GOT3 (cell line): ENCODE results near the gene MAST1.
"Not testable (repeated sequence)": the region's sequence is repeated elsewhere in the genome, so short reads cannot be mapped to it uniquely, and the experiment has no call there.

ENCODE experiments used
- DNase-seq: peaks from one replicate; lab custom pipeline; 2025; ENCODE audit warnings: mixed read lengths; lab: John Stamatoyannopoulos, UW

MAST1 gene

DNA sequence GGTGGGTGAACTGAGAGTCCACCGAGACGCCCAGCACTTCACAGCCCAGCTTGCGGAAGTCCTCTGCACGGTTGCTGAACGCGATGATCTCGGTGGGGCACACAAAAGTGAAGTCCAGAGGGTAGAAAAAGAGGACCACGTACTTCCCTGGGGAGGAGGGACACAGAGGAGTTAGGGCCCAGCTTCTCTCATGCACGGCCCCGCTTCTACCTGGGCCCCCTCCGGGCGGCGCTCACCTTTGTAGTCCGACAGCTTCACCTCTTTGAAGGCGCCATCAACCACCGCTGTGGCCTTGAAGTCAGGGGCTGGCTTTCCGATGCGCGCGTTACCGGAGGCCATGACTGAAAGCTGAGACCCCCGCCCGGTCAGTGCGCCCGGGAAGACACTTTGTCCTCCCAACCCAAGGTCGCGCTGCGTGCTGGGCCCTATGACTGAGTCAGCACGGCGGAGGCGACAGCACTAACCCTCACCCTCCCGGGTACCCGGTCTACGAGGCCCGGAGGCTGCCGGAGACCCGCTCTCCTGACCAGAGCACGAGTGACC is 37.3 kb upstream of the MAST1 start:
- no peak for DNase-seq

DNA sequence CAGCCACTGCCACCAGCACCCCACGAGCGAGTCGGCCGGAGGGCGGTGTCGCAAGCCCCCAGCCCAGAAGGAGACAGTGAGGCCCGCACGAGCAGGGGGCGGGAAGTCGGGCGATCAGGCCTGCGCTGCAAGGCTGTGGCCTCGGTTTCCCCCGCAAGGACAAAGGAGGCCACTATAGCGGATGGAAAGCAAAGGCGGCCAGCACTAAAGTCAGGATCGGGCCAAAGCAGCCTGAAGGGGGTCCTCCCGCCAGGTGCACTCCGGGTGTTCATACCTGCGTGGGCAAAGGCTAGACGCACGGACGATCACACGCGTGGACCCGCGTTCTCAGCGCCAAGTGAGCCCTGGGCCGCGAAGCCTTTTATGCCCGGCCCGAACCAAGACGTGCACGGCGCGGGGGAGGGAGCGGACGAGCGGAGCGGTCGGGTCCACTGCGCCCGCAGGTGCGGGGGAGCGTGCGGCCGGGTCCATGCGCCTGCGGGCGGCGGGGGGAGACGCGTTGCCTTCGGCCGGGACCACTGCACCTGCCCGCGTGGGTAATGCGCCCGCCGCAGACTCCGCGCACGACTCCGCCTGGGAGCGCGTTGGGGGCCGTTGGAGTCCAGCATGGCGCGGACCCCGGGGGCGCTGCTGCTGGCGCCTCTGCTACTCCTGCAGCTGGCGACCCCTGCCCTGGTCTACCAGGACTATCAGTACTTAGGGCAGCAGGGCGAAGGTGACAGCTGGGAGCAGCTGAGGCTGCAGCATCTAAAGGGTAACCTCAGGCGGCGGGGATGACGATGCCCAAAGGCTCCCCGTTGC is 36.6 kb upstream of the MAST1 start, which contains the start of the genes PRDX2 and THSD8:
Gene PRDX2, minus strand, starts transcription at position 335 of the 801 bp plus-strand sequence. CDS start 539 bp downstream, outside the sequence.
Gene THSD8, plus strand, starts transcription at position 604 of the 801 bp plus-strand sequence. Its CDS starts 3 bp downstream, at position 607.
- peak; percentile 42 for DNase-seq

DNA sequence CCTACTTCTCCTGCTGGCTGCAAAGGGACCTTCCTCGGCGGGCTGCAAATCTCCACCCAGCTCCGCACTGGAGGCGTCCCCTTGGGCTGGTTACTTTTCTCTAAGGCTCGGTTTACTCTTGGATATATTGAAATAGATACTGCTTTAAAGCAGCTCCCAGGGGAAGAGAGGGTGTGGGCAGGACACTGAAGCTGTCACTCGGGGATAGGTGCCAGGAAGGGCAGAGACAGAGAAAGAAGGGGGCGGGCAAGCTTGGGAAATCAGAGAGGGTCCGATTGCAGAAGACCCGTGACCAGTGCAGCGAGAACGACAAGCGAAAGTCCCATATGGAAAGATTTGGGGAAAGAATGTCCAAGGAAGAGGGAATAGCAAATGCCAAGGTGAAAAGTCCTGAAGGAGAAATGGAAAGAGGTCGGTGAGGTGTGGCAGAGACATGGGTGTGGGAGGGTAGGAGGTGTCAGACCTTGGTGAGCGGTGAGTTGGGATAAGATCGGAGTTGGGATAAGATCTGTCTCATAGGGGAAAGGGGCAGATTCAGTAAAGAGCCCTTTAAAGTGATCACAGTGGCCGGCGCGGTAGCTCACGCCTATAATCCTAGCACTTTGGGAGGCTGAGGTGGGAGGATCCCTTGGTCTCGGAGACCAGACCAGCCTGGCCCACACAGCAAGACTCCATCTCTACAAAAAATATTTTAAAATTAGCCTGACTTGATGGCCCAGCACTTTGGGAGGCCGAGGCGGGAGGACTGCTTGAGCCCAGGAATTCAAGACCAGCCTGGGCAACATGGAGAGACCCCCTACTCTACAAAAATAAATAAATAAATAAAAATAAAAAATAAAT is 35.8 kb upstream of the MAST1 start:
- DNase-seq = no peak

DNA sequence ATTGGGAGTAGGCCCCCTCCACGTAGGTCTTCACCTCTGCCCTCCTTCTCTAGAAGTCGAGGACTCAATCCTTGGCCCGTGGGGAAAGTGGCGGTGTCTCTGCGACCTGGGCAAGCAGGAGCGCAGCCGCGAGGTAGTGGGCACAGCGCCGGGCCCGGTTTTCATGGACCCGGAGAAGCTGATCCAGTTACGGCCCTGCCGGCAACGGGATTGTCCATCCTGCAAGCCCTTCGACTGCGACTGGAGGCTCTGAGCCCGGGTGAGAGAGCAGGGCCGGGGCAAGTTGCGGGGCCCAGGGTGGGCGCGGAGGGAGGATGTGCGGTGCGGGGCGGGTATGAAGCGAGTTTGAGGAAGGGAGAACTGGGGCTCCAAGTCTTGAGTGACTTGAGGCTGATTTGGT is 34.3 kb upstream of the MAST1 start:
- no peak for DNase-seq

DNA sequence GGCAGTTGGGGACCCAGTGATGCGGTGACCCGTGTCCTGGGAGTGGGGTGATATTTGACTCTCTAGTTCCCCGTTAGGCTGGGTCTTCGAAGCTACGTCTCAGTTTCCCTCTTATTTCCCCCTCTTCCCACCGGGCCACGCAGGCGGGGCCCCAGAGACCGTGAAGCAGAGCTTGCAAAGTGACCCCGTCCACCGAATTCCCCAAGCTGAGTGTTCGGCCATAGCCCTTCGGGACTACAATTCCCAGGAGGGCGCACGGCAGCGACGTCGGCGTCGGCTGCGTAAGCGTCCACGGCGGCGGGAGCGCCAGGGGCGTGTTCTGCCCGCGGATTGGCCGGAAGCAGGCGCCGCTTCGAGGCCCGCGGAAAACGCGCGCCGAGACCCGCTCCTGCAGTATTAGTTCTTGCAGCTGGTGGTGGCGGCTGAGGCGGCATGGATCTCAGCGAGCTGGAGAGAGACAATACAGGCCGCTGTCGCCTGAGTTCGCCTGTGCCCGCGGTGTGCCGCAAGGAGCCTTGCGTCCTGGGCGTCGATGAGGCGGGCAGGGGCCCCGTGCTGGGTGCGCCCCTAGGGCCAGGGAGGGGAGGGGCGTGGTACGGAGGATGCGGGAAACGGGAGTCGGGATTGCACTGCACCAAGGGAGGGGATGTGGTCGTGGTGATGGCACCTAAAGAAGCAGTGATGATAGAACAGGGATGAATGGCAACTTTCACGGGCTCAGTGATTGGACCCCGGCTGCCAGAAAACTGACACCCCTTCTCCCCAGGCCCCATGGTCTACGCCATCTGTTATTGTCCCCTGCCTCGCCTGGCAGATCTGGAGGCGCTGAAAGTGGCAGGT is 31.9 kb upstream of the MAST1 start, which contains the start of gene RNASEH2A:
Gene RNASEH2A, plus strand, starts transcription at position 343 of the 840 bp plus-strand sequence. Its CDS starts 90 bp downstream, at position 433.
- peak; percentile 67 for DNase-seq

DNA sequence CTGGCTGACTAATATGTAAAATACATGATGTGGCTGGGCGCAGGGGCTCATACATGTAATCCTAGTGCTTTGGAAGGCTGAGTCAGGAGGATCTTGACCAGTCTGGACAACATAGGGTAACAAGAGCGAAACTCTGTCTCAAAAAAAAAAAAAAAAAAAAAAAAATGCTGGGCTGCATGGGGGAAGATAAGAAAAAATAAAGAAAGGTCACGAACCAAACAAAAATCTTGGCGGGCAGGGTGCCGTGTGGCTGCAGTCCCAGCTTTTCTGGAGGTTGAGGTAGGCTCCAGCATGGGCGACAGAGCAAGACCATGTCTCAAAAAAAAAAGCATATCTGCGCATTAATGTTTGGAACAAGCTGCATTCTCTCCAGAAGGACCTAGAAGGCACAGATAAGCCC is 23.2 kb upstream of the MAST1 start:
- DNase-seq = no peak

DNA sequence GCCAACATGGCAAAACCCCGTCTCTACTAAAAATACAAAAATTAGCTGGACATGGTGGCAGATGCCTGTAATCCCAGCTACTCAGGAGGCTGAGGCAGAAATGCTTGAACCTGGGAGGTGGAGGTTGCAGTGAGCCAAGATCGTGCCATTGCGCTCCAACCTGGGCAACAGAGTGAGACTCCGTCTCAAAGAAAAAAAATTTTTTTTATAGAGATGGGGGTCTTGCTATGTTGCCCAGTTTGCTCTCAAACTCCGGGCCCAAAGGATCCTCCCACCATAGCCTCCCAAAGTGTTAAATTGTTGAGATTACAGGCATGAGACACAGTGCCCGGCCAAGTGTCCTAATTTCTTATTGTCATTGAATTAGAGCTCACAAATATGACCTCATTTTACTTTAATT is 21.1 kb upstream of the MAST1 start:
- DNase-seq = not testable (repeated sequence)

DNA sequence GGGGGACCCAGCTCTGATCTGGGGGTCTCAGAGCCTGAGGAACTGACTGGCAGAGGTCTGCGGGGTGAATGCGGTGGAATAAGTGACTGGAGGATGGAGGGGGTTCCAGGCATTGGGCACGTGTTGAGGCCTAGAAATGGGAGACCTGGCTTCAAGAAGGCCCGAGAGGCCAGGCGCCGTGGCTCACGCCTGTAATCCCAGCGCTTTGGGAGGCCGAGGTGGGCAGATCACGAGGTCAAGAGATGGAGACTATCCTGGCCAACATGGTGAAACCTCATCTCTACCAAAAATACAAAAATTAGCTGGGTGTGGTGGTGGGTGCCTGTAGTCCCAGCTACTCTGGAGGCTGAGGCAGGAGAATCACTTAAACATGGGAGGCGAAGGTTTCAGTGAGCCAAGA is 20.5 kb upstream of the MAST1 start:
- not testable (repeated sequence) for DNase-seq

DNA sequence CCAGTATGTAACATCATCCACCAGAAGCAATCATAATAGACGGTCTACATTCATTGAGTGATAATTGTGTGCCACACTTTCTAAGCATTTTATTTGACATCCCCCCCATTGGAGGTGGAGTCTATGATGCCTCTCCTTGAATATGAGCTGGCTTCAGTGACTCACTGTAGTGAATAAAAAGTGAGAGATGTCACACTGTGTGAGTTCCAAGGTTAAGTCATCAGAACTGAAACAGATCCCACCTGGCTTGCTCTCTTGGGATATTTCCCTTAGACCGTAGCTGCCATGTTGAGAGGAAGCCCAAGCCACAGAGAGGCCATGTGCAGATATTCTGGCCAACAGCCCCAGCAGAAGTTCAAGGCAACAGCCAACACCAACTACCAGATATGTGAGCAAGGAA is 16.6 kb upstream of the MAST1 start:
- DNase-seq = no peak

DNA sequence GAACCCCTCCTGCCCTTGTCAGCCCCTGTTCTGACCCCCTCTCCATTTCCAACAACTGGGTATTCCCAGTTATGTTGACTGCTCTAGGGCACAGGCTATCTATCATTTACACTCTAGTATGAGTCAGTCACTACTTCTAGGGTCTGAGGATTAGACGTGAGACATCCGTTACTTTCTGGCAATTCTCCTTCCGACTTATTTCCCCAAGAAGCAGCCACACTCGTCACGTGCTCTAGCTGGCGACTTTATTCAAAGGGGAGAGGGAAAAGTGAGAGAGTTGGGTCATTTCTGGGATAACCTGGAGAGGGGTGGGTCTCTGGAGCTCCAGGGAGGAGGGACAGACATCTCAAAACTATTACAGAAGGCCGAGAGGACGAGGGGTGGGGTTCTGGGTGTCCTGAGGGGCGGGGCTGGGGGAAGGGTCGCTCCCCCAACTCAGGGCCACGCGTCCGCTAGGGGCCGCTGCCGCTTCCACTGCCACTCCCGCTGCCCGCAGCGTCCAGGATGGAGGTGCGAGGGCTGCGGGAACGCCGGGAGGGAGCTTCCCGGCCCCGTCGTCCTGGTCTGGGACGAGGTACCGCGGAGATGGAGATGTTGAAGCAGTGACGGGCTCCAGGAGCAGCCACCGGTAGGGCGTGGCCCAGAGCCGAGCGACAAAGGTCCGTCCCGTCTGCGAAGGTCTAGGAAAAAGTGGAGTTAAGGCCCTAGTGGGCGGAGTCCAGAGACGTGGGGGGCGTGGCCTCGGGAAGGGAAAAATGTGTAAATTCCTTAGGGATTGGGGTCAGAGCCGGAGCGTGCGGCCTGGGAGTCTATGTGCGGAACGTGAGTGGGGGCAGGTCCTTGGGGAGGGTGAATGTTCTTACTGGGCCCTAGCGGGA is 12.8 kb upstream of the MAST1 start:
- DNase-seq = no peak

DNA sequence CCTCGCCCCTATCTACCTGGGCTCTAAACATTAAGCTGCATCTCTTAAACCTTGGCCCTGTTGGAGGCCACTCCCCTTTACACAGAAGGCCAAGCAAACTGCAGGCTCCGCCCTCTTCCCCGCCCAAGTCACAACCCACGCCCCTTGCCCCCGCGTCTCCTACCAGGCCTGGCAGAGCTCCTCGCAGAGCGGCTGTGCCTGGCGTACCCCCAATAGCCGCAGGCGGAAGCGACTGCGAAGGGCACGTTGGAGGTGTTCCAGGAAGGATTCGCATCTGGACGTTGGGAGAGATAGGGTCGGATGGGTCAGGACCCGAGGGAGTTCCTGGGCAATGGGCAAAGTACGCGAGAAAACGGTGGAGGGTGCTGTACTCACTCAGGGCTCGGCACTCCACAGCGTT is 9.8 kb upstream of the MAST1 start:
- no peak for DNase-seq

DNA sequence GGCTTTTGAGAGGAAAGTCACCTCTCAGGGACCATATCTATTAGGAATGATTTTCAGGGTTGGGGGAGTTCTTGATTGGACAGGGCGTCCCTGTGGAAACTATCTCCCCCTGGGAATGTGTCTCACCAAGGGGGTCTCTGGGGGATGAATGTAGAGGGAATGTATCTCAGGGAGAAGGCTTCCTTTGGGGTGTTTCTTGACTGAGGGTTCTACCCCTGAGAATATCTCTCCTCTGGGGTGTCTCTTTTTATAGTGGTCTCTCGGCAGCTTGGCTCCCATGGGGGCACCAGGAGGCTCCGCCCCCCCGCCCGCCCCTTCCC is 4.9 kb upstream of the MAST1 start:
- no peak for DNase-seq

DNA sequence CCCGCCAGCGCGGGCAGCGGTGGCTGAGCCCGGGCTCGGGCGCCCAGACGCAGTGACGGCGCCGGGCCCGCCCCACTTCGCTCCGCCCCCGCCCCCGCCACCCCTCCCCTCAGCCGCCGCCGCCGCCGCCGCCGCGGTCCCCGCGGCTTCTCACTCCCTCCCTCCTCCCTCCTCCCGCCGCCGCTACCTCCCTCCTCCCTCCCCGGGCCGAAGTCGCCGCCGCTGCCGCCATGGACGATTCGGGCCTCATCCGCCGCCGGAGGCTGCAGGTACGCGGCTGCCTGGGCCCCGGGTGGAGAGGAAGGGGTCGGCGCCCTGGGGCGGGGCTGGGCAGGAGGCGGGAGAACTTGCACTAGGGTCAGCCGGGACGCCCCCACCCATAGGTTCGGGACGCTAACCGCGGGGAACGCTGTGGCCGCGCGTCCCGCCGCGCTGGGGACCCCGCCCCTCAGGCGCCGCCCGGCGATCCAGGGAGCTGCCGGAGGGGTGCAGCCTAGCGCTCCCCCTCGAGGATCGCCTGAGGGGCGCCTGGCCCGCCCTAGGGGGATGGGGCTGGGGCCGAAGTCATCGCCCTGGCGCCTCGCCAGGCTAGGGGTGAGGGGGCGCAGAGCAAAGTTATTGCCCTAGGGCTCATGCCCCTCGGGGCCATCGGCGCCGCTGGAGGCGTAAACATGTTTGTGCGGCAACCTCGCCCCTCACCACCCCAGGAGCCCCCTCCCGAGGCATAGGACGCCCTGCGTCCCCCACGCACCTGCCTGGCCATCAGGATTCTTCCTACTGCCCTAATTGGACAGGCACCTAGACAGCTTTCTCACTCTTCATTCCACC is 4.4 kb upstream of the MAST1 start:
- DNase-seq = no peak

DNA sequence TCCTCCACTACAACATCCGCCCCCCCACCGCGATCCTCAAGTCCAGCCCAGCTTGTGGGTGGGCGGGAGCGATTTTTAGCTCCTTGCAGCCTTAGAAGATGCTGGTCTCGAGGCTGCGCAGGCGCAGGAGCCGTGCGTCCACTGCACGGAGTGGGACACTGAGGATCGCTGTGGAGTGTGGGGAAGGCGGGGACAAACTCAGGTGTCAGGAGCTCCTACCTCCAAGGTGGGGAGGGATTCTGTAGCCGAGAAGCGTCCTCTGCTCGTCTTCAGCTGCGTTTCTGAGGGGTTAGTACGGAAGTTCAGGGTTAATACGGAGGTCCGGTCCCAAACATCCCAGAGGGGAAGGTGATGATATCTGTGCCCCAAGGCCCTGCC is 3.8 kb upstream of the MAST1 start, which contains the start of gene RTBDN:
Gene RTBDN, minus strand, starts transcription at position 14 of the 378 bp plus-strand sequence. CDS start 4,600 bp downstream, outside the sequence.
- DNase-seq = no peak

DNA sequence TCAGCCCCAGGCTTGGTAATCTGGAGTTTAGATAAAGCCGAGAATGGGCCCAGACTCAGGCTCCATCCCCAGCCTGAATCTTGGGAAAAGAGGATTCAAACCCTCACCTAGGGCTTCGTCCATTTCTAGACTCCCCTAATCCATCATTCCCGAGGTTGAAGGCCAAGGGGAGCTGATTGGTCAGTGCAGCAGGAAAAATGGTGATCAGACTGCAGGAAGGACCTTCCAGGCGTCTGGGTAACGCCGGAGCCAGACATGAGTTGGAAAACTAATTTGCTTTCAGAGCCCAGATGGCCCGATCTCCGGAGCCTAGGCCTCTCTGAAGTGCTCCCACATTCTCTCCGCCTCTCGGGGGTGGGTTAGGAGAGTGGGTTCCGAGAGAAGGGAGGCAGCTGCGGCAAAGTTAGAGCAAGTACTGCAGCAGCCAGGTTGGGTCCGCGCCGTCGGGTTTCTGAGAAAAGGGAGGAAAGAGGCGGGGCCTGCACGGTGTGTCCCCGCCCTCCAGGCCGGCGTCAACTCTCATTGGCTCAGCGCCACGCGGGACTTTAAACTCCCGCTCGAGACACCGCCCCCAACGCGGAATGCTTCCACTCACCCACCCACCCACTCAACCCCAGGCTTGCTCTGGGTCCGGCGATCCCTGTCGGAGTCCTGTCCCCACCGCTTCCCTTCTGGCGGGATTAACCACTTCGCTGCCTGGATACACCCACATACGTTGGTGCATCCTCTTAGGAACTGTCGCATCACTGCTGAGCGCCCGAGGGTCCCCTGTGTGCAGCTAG is 3.1 kb upstream of the MAST1 start:
- no peak for DNase-seq

DNA sequence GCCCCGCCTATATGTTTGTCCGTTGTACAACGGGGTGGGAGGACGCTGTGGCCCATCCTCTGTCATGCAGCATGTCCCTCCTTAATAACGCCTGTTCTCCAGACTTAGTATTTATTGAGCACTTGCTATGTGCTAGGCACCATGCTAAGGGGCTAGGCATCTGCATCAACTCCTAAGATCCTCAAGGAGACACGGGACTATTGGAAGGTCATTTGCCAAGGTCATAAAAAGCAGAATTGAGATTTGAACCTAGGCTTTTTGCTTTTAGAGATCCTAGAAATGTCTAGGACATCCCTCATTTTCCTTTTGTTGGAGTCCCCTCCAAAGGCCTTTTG is 1.8 kb upstream of the MAST1 start:
- no peak for DNase-seq

DNA sequence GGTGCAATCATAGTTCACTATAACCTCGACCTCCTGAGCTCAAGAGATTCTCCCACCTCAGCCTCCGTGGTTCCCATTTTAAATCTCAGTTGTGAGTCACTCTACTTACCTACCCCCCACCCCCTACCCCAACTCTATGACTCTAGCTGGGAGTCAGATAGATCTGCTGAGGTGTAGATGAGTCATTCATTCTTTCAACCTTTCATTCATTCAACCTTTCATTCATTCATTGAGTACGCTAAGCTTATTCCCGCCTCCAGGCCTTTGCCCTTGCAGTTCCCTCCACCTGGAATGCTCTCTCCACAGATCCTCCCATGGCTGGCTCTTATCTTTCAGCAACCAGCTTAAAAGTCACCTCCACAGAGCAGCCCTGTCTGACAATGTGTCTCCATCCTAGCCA is 1.1 kb upstream of the MAST1 start:
- no peak for DNase-seq

DNA sequence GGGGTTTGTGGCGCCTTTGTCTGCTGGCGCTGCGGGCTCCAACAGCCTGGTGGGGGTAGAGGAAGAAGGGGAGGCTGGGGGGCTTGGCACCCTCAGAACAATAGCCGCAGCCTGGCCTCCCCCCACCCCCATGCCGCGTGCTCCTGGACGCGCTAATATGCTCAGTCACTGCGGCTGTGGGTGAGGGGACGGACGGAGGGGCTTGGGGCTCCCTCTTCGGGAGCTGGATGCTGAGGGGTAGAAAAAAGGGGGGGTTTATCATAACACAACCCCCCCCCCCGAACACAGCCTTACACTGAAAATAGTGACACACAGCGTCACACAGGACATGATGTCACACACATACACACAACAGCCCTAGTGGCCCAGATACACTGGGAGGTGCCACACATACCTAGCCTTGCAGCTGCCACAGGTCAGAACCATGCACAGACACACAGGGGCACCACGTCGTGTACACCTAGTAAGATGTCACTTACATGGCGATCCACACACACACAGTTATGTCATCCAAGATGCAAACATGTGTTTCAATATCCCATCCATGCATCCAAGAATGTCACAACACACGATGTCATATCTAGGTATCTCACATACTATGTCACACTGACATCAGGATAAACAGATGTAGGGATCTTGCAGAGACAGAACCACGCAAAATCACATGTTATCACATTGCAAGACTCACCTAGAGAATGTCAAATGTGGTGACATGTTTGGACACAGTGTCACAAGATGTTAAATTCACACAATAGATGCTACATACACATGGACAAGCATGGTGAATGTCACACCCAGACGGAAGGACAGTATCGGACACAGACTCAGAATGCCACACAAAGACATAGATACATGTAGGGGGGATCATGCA is 806 bp downstream of the MAST1 start:
- no peak for DNase-seq
